ENCODE measurements around the gene SLC25A15. TPM values are rescaled to one million over a fixed set of nuclear protein-coding genes. Genes with fewer than 3 reads are reported as not detected.
"Not testable (repeated sequence)": the region's sequence is repeated elsewhere in the genome, so short reads cannot be mapped to it uniquely, and the experiment has no call there.

The SLC25A15 gene
- total RNA-seq, 1 donor from 2014 or later = 5.5 TPM

DNA sequence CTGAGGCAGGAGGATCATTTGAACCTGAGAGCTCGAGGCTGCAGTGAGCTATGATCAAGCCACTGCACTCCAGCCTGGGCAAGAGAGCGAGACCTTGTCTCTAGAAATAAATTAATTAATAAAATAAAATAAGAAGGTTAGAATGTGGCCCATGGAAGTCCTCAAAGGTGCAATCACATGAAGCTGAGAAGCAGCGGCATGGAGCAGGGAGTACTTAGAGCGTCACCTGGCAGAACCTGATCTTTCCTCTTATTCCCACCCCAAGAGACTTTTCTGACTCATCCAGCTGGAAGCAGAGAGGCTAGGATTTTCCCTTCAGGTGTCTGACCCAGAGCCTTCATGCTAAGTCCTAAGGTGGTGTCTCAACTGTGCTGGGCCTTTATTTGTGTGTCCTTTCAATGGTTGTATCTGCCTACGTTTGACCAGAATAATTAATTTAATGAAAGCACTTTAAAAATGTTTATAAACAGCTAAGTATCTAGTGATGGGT lies 9.6 kb upstream of the SLC25A15 start:
- no peak for DNase-seq
- ATAC-seq = no peak
- intact Hi-C loops (cut with micrococcal nuclease) = no loop called here

DNA sequence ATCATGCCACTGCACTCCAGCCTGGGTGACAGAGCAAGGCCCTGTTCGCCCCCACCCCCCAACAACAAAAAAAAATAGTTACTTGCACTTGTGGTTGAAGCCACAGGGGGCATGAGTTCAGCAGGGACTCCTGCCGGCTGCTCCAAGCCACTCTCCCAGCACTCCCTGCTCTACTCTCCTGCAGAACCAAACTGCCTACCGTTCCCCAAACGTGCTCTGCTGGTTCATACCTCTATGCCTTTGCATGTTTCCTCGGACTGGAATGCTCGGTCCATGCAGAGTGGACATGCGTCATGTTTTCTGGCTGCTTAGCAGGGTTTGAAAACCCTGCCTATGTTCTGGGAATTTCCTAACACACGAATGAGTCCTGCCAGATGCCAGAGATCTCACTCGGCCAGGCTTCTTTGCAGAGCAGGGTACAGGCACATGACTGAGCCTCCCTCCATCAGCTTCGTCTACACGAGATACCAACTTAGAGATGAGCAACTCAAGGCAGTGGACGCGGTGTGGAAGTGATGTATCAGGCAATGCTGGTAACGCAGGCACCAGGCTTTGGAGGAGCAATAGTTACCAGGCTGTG lies 8.5 kb upstream of the SLC25A15 start:
- ATAC-seq (no peak), DNase-seq (no peak)
- intact Hi-C loops (cut with micrococcal nuclease) = no loop called here

DNA sequence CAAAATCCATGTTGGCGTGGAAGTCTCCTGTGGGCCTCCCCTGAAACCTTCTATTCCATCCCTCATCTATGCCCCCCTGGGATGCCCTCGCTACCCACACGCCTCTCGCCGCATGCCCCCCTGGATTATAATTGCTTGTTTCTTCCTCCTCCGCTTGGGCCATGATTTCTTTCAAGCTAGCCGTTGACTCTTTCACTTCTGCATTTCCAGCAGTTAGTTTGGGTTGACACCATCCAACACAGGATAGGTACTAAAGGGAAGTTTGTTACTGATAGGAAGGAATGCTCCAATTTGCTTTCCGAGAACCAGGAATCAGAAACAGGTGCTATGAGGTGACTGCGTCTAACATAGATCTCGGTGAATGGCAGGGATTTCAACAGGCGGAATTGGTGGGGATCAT lies 7.7 kb upstream of the SLC25A15 start:
- no peak for ATAC-seq
- no peak for DNase-seq
- intact Hi-C loops (cut with micrococcal nuclease) = no loop called here

DNA sequence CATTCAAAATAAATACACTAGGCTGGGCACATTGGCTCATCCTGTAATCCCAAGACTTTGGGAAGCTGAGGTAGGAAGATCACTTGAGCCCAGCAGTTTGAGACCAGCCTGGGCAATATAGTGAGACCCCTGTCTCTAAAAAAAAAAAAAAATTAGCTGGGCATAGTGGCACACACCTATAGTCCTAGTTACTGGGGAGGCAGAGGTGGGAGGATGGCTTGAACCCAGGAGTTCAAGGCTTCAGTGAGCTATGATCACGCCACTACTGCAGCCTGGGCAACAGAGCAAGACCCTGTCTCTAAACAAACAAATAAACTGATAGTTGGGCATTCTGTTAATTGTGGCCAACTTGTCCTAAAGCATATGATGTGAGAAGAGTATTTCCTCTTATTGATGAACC lies 6.4 kb upstream of the SLC25A15 start:
- ATAC-seq; intact Hi-C loops (cut with micrococcal nuclease); DNase-seq: not testable (repeated sequence)

DNA sequence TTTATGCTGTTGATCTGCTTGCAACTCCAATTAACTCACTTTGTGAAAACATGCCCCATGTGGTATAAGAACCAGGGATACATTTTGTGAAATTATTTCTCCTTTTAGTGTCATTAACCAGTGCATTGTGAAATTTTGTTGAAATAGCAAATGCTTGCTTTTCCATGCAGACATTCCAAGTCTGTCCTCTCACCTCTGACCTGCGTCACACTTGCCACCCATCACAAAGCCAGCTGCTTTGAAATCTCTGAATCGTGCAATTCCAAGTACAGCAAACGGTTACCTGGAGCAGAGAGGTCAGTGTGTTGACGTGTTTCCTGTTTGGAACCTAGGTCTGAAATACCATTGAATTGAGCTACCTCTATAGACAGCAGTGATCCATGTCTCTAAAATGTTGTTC lies 4.9 kb upstream of the SLC25A15 start:
- ATAC-seq (no peak), DNase-seq (no peak)
- intact Hi-C loops (cut with micrococcal nuclease) = no loop called here

DNA sequence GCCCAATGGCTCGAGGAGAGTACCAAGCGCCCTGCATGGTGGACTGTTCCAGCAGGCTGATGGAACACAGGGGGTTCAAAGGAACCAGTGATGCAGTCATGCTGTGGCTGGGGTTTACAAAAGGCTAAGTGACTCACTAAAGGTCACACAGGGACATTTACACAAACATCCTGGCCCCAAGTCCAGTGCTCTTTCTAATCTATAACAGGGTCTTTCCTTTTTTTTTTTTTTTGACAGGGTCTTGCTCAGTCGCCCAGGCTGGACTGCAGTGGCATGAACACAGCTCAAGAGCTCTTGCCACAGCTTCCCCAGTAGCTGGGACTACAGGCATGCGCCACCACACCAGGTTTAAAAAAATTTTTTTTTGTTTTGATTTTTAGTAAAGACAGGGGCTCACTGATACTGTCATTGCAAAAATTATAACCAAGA lies 2.8 kb upstream of the SLC25A15 start:
- intact Hi-C loops (cut with micrococcal nuclease) = no loop called here
- ATAC-seq (no peak), DNase-seq (no peak)

DNA sequence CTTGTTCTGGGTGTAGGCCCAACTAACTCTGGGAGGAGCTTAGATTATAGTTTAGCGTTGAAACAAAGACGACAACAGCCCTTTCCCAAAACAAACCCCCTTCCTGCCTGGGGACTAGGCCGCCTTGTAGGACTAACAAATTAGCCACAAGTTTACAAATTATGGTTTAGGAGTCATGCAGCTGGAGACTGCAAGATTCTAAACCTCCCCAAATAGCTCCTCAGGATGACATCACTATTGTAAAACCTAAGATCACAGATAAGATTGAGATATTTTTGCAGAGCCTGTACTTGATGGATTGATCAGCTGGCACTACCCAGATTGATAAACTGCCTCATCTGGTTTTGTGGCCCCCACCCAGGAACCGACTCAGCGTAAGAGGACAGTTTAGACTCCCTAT lies 2.3 kb upstream of the SLC25A15 start:
- intact Hi-C loops (cut with micrococcal nuclease) = no loop called here
- DNase-seq = no peak
- ATAC-seq = no peak

DNA sequence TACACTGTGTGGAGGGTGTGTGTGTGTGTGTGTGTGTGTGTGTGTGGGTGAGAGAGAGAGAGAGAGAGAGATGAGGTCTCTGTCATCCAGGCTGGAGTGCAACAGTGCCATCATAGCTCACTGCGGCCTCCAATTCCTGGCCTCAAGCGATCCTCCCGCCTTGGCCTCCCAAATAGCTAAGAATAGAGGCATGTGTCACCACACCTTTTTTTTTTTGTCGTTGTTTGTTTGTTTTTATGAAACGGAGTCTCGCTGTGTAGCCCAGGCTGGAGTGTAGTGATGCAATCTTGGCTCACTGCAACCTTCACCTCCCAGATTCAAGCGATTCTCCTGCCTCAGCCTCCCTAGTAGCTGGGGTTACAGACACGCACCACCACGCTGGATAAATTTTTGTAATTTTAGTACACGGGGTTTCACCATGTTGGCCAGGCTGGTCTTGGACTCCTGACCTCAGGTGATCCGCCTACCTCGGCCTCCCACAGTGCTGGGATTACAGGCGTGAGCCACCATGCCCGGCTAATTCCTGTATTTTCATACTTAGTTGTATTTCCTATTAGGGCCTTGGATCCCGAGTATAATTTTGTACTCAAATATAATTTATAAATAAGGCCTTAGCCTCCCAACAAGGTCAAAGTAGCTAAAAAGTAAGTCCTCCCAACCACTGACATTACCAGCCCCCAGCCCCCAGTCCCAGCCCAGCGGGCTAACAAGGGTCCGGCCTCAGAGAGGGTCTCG lies 704 bp upstream of the SLC25A15 start:
- ATAC-seq; intact Hi-C loops (cut with micrococcal nuclease); DNase-seq: not testable (repeated sequence)

DNA sequence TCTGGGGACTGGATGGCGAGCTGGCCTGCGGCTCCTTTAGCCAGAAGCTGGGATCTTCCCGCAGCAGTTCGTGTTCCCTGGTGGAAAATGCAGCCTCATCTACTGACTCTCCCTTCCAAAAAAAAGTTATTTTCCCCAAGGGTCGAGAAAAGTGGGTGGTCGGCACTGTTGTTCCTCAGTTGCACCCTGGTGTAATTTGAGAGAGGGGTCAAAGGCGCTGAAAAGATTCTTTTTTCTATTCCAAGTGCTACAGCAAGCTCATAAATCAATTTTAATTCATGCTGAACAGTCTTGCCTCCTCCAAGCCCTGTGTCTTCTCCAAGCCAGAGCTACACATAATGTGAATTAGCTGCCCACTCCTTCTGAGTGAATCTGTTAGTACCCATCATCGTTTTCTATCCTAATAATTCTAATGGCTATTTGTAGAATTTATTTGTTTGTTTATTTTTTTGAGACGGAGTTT lies 774 bp downstream of the SLC25A15 start:
- DNase-seq = no peak
- intact Hi-C loops (cut with micrococcal nuclease) = no loop called here
- no peak for ATAC-seq

DNA sequence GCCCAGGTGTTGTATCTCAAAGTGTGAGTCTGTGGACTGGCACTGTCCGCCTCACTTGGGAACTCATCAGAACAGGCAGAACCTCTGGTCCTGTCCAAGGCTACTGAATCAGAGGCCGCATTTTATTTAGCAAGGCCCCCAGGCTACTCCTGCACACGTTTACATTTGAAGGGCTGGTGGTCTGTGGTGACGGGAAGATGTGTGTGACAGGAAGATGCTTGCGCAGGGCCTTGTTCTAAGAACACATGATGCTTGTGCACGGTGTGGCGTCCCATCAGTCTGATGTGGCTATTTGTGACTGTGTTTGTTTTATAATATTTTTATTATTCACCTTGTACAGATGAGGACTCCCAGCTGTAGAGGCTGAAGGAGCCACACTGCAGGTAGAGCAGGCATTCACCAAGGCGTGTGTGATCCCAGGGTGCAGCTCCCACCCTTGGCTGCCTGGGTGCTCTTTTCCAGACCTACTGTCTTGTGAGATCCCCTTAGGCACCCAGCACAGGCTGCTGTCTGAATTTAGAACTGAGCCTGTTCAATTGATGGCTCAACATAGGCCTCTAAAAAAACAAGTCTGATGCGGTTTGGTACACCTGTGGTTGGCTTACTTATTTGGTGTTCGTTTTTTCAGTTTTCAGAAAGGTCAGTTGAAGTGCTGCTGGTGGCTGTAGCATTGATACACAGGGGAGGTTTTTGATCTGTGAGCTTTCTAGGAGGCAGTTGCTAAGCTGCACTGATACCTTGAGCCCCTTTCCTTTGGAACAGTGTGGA lies 3.1 kb downstream of the SLC25A15 start:
- no peak for DNase-seq
- no peak for ATAC-seq
- intact Hi-C loops (cut with micrococcal nuclease) = no loop called here

DNA sequence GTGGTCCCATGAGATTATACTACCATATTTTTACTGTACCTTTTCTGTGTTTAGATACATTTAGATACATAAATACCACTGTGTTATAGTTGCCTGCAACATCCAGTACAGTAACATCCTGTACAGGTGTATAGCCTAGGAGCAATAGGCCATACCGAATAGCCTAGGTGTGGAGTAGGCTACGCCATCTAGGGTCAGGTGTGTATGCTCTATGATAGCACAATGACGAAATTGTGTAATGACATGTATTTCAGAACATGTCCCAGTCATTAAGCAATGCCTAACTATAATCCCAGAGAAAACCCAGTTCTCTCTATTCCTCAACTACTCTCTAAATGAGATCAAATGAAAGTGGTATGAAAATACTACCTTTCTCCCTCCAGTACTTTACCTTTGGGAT lies 3.9 kb downstream of the SLC25A15 start:
- ATAC-seq (no peak), DNase-seq (no peak)
- intact Hi-C loops (cut with micrococcal nuclease) = no loop called here

DNA sequence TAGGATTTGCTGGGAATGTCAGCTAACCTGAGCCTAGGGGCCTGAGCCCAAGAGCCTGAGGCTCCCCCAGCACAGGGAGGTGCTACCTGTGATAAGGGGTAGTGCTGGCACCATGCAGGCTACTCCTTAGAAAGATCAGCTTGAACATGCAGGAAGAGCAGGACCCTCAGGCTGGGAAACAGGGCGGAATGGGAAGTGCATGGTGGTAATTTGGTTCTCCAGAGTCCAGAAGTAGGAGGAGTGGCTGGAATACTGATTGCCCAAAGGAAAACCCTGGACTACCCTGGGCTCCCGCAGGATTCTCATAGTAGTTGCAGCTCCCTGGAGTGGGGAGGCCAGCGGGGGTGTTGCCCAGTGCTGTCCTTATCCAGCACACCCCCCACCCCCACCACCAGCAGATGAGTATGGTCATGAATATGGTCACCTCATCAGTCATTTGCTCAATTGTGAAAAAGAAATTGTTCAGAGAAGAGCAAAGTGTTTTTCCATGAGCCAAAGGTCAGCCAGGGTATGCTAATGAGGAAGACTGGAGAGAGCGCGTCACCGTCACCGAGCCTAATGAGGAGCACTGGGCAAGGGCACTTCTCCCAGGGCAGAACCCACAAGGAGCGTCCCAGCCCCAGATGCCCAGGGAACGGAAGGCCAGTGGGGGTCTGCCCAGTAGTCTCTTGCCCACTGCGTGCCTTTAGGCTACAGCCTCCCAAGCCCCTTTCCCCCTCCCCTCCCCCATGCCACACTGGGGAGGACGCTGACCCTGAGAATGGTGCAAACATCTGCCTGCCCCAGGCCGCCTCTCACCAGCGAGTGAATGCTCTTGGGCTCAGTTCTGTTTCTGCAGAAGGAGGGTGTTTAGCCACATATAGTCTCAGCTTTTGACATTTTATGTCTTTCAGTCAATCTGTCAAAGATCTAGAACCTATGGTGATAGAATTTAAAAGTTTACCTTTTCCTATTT lies 5.3 kb downstream of the SLC25A15 start:
- no peak for ATAC-seq
- no peak for DNase-seq
- intact Hi-C loops (cut with micrococcal nuclease) = no loop called here

DNA sequence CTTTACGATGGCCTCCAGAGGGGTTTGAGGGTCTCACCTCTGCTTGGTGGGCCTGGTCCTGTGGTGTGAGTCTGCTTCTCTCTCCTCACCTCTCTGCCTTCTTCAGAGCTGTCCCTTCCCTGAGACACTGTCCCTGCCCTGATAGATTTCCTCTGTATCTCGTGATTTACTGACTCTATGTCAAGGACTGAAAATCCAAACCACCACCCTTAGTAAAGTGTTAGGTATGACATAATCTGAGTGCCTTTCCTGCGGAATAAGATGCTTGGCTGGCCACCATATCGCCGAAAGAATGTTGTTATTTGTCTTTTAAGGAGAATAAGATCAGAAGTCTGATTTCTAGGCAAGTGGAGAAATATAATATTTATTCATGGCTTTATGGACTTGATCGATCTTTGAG lies 7.2 kb downstream of the SLC25A15 start:
- ATAC-seq (no peak), DNase-seq (no peak)
- intact Hi-C loops (cut with micrococcal nuclease) = no loop called here

DNA sequence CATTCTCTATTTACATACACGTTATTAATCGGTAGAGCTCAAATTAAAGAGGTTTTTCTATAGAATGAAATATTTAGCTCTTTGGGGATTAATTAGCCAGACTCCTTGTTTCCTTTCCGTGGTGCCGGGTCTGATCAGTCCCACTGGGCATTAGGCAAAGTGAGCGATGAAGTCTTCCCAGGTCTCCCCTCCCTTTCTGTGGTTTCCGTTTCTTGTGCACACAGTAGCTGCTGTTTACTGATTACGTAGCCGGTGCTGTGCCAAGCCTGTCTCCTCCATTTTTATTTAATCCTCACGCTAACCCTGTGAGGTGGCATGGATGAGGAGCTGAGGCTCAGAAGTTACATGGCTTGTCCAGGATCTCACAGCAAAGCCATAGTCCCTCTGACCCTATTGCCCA lies 9.0 kb downstream of the SLC25A15 start:
- no peak for ATAC-seq
- no peak for DNase-seq
- intact Hi-C loops (cut with micrococcal nuclease) = no loop called here

DNA sequence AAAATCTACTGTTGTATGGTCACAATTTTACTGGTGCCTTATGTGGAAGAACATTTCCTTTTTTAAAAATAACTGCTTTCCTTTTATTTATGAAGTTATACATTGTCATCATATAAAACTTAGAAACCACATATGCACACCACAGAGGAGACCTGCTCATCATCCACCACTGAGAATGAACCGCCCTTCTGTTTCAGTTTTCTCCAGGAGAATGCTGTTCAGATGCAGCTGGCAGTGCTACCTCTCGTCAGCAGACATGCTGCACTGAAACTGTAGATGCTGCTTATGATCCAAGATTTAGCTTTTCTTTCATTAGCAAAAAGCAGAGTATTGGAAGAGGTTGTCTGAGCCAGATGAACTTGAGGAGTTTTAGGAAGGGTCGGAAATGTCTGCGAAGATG lies 10.1 kb downstream of the SLC25A15 start:
- intact Hi-C loops (cut with micrococcal nuclease) = no loop called here
- DNase-seq (no peak), ATAC-seq (no peak)

DNA sequence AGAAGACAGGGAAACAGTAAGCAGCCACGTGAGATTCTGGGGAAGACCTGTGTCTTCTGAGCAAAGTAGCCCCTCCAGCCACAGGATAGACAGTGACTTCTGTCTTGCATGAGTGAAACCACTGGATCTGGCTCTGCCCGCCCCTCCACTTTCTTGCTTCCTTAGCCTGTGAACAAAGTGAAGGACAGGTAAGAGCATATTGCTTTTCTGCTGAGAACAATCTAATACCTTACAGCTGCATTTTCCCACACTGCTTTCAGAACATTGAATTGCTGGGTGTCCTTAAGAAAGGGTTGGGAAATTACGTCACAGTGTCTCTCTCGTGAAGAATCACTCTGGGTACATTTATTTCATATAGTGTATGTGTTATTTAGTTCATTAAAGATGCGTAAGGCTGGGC lies 11.1 kb downstream of the SLC25A15 start:
- ATAC-seq (no peak), DNase-seq (no peak)
- intact Hi-C loops (cut with micrococcal nuclease) = no loop called here

DNA sequence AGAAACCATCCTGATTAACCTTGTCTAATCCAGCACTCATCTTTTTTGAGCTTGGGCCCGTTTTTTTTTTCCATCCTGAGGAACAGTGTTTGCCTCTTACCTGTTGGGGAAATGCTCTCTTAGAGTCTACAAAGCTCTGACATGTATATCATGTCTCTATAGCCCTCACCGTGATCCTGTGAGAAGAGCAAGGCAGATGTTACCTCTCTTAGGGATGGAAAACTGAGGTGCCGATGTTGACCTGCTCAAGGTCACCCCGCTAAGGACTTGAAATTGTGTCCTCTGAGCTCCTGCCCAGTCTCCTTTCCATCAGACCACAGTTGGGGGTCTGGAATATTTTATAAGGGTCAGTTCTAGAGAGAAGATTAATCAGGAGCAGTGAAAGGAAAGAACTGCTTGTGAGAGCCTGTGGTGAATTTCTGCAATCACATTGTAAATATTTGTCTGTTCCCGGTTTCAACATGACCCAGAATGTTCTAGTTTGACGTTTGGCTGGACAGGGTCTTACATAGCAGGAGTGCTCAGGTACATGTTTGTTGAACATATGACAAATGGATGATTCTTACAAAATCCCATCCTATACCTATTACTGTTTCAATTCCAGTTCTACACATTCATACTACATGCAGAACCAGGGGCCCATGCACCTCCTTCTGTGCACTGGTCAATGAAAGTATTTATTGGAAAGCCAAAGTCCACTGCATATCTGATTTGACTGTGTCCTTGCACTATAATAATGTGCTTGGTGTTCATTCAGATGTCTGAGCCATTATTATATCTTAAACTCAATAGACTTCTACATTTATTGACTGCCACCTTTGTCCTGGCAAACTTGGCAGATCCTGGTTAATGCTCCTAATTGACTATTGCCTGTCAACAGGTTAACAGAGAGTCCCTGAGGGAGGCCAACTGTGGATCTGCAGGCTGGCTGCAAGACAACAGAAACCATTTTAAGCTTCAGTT lies 12.1 kb downstream of the SLC25A15 start:
- ATAC-seq = no peak
- no peak for DNase-seq
- intact Hi-C loops (cut with micrococcal nuclease) = no loop called here

DNA sequence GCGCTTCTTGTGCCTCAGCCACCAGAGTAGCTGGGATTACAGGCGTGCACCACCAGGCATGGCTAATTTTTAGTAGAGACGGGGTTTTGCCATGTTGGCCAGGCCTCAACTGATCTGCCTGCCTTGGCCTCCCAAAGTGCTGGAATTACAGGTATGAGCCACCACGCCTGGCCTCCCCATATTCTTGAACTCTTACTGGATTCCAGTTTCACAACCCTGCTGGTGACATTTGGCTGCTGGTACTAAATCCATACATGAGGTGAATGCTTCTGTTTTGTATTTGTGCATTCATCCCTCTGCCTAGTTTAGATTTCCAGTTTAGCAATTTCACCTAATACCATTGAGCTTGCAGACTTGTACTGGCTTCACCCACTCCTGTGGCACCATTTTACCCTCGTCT lies 13.9 kb downstream of the SLC25A15 start:
- ATAC-seq (no peak), DNase-seq (no peak)
- intact Hi-C loops (cut with micrococcal nuclease) = no loop called here
